Ovary (tissue), 9 donors: ENCODE results near the gene SPOCK1. TPM values are rescaled to one million over a fixed set of nuclear protein-coding genes. Genes with fewer than 3 reads are reported as not detected.

ENCODE experiments used
- DNase-seq, 5 donors: peaks; one replicate each; pipeline ENCODE4 v3.0.0-alpha.2; 2019 to 2020
- H3K27ac ChIP-seq, 2 donors: fragments of 200-600 bp; one replicate each; pipeline versions ENCODE4 v1.5.1 to v1.8.0; 2019 to 2022
- H3K27me3 ChIP-seq: fragments of 200-600 bp; one replicate; pipeline ENCODE4 v1.8.0; 2022
- H3K36me3 ChIP-seq: fragments of 200-600 bp; sonication (generic); one replicate; pipeline ENCODE4 v1.5.1; 2019
- H3K4me1 ChIP-seq: one replicate; pipeline ENCODE4 v1.8.1; 2013; ENCODE audit warnings: mild to moderate bottlenecking, moderate library complexity; ENCODE audit not compliant: insufficient read depth
- H3K4me3 ChIP-seq: fragments of 200-600 bp; sonication (generic); one replicate; pipeline ENCODE4 v1.5.1; 2017
- H3K9me3 ChIP-seq, 2 donors: fragments of 200-600 bp in 1 of 2; sonication (generic) in 1 of 2; one replicate each; pipeline versions ENCODE4 v1.5.1 to v1.8.1; 2013 to 2019; ENCODE audit warnings: mild to moderate bottlenecking in 1 of 2, moderate library complexity in 1 of 2
- EP300 ChIP-seq: sonication (generic); formaldehyde crosslinking; IDR thresholded peaks from one replicate; pipeline ENCODE4 v1.6.1; 2017; ENCODE audit warnings: antibody characterized with exemption
- POLR2A ChIP-seq: fragments of 450-650 bp; IDR thresholded peaks from one replicate; pipeline ENCODE4 v1.6.1; 2017; ENCODE audit warnings: antibody characterized with exemption, mild to moderate bottlenecking, moderate library complexity
- WGBS, 3 donors: extraction: QIAGEN DNeasy Blood & Tissue Kit in 1 of 3; methylation state at CpG; one replicate each; pipeline versions ENCODE4 v1.1.5 to v1.1.7; 2013 to 2017; 5-methylcytosine and 5-hydroxymethylcytosine counted together
- intact Hi-C, 4 donors: fragments of 100-400 bp; cut with DNase I; formaldehyde crosslinking; loops; one replicate each; pipeline versions ENCODE4 v1.11.0 to v1.15.1; 2022 to 2023
- polyA plus RNA-seq, 2 donors: library from polyadenylated mRNA; stranded (reverse); fragments of 200-250 nt in 1 of 2; fragments of 350-450 nt in 1 of 2; fragmentation: Illumina TruSeq in 1 of 2; extraction: RNeasy Lipid Tissue Mini Kit (QIAGEN cat#74804) in 1 of 2; gene quantifications; one replicate each; pipeline ENCODE4 v1.2.3, GENCODE V29; 2013 to 2014
- total RNA-seq, 7 donors: library from RNA; depleted of rRNA in 2 of 7; stranded (reverse); fragments of >200 nt in 2 of 7; fragmentation: NEBNext Ultra II Directional in 3 of 7; extraction: Animal tissue kit (Norgen Biotek cat#: 25700) in 3 of 7; gene quantifications; one replicate each; pipeline versions ENCODE4 v1.1.0 to v1.2.4, GENCODE V29; 2016 to 2023
- TF ChIP-seq, protein P1 (sequence below), 3 donors: fragments of 450-650 bp in 2 of 3; fragments of 200-600 bp in 1 of 3; IDR thresholded peaks; one replicate each; pipeline versions ENCODE4 v1.5.1 to v1.8.0; 2016 to 2022; ENCODE audit warnings: antibody characterized with exemption in 3 of 3, mild to moderate bottlenecking in 1 of 3
- donor health status: DM: no; HTN: no; CAD: no; lungs with moderate emphysema.
- donor health status: DM: no; HTN: no; CAD: no.
- donor health status: Bipolar disorder and iron deficiency.
- donor health status: DM: yes; HTN: yes; CAD: no.
- donor health status: DM: no; HTN: no; CAD: no.
- donor health status: DM: yes; HTN: yes; CAD: no.

The SPOCK1 gene
- total and polyA plus RNA-seq, 9 donors: 1.3 to 42.6 (median 10.8) TPM

GRCh38 chr5:137296213-137296781 is 202.8 kb downstream of the SPOCK1 start:
- Histone ChIP-seq H3K27me3 (no peaks in the 10 kb centered on the region), H3K4me3 (no peak overlapping the region), H3K36me3 (no peaks in the 10 kb centered on the region), H3K9me3 (no peaks in the 10 kb centered on the region), H3K27ac (no peak overlapping the region), H3K4me1 (no peaks in the 10 kb centered on the region)
- WGBS, 3 donors: 72 to 82% (median 75%) methylated on average over 12 of the region's 12 CpGs
- TF ChIP-seq POLR2A: no peak
- TF ChIP-seq, protein P1, sequence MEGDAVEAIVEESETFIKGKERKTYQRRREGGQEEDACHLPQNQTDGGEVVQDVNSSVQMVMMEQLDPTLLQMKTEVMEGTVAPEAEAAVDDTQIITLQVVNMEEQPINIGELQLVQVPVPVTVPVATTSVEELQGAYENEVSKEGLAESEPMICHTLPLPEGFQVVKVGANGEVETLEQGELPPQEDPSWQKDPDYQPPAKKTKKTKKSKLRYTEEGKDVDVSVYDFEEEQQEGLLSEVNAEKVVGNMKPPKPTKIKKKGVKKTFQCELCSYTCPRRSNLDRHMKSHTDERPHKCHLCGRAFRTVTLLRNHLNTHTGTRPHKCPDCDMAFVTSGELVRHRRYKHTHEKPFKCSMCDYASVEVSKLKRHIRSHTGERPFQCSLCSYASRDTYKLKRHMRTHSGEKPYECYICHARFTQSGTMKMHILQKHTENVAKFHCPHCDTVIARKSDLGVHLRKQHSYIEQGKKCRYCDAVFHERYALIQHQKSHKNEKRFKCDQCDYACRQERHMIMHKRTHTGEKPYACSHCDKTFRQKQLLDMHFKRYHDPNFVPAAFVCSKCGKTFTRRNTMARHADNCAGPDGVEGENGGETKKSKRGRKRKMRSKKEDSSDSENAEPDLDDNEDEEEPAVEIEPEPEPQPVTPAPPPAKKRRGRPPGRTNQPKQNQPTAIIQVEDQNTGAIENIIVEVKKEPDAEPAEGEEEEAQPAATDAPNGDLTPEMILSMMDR (IDR thresholded peaks at IDR 0.05): no peak
- no peak for TF ChIP-seq EP300
- DNase-seq: no peak
- intact Hi-C loops: no loop called here

GRCh38 chr5:137294604-137295003 is 204.5 kb downstream of the SPOCK1 start:
- no peak overlapping the region for H3K27ac ChIP-seq
- H3K36me3 ChIP-seq: no peaks in the 10 kb centered on the region
- intact Hi-C loops: no loop called here
- H3K9me3 ChIP-seq: no peaks in the 10 kb centered on the region
- H3K27me3 ChIP-seq: no peaks in the 10 kb centered on the region
- 49 to 74% (median 63%) methylated on average over 1 of the region's 1 CpG for WGBS, 3 donors
- TF ChIP-seq POLR2A (no peak), EP300 (no peak)
- TF ChIP-seq, protein P1 (IDR thresholded peaks at IDR 0.05): no peak
- DNase-seq: no peak
- H3K4me3 ChIP-seq: no peak overlapping the region
- no peaks in the 10 kb centered on the region for H3K4me1 ChIP-seq

GRCh38 chr5:137292461-137293027 is 206.6 kb downstream of the SPOCK1 start:
- TF ChIP-seq EP300: no peak
- TF ChIP-seq, protein P1 (IDR thresholded peaks at IDR 0.05): no peak
- TF ChIP-seq POLR2A: no peak
- no peak for DNase-seq
- no peaks in the 10 kb centered on the region for H3K4me1 ChIP-seq
- no peaks in the 10 kb centered on the region for H3K36me3 ChIP-seq
- H3K27me3 ChIP-seq: no peaks in the 10 kb centered on the region
- H3K9me3 ChIP-seq: no peaks in the 10 kb centered on the region
- no peak overlapping the region for H3K4me3 ChIP-seq
- H3K27ac ChIP-seq: no peak overlapping the region
- intact Hi-C loops: no loop called here
- WGBS, 3 donors: 33 to 46% (median 39%) methylated on average over 8 of the region's 8 CpGs

DNA sequence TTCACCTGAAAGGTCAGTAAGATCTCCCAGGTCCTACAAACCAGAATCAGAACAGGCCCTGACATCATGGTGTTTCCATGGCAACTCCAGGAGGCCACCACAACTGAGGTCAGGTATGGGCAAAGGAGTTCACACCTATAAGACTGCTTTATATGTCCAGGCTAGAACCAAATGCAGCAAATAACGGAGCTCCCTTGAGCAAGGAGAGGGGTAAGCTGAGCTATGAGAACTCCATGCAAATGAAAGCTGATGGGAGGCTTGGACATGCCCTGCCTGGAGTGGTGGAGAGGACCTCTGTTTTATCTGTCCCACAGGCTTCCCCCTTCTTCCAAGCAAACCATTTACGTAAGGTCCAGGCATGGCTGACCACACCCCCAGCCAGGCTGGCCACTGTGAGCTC is 207.7 kb downstream of the SPOCK1 start:
- WGBS, 3 donors: 21 to 83% (median 31%) methylated on average over 2 of the region's 2 CpGs
- no peaks in the 10 kb centered on the region for H3K9me3 ChIP-seq
- H3K36me3 ChIP-seq: no peaks in the 10 kb centered on the region
- H3K4me1 ChIP-seq: no peaks in the 10 kb centered on the region
- TF ChIP-seq, protein P1 (IDR thresholded peaks at IDR 0.05): no peak
- TF ChIP-seq POLR2A: no peak
- no peak for TF ChIP-seq EP300
- intact Hi-C loops: no loop called here
- H3K27ac ChIP-seq: no peak overlapping the region
- no peaks in the 10 kb centered on the region for H3K27me3 ChIP-seq
- no peak for DNase-seq
- no peak overlapping the region for H3K4me3 ChIP-seq
